ENCODE data around the gene NPIPA8.
"Not testable (repeated sequence)": the region's sequence is repeated elsewhere in the genome, so short reads cannot be mapped to it uniquely, and the experiment has no call there.

The NPIPA8 gene

GRCh38 chr16:18290959-18291358 is 45.6 kb downstream of the NPIPA8 start:
- DNase-seq (ENCODE audit: low spot score); H3K4me3 ChIP-seq; H3K27ac ChIP-seq: not testable (repeated sequence)

GRCh38 chr16:18286342-18286741 is 50.2 kb downstream of the NPIPA8 start:
- not testable (repeated sequence) for DNase-seq (ENCODE audit: low spot score); H3K27ac ChIP-seq; H3K4me3 ChIP-seq

- H3K27ac ChIP-seq; H3K4me3 ChIP-seq; DNase-seq (ENCODE audit: low spot score): not testable (repeated sequence)
Observed at GRCh38 chr16:18280319-18280718, 56.2 kb downstream of the NPIPA8 start.

- H3K27ac ChIP-seq; H3K4me3 ChIP-seq; DNase-seq (ENCODE audit: low spot score): not testable (repeated sequence)
Observed at GRCh38 chr16:18276756-18277155, 59.8 kb downstream of the NPIPA8 start.

GRCh38 chr16:18270171-18270570 is 66.4 kb downstream of the NPIPA8 start:
- H3K27ac ChIP-seq; H3K4me3 ChIP-seq; DNase-seq (ENCODE audit: low spot score): not testable (repeated sequence)
